Measurements from ENCODE around the gene SP2. TPM values are rescaled to one million over a fixed set of nuclear protein-coding genes. Genes with fewer than 3 reads are reported as not detected.

SP2 gene
- total and polyA plus RNA-seq, 2 of the 13 experiments (the other 11 are each of a cell fraction or from before 2014, with no cell fraction given), result 1.4 to 4.8 TPM

GRCh38 chr17:47952171-47953021 is 56.4 kb downstream of the SP2 start (continued):
- peak; percentile 82 for TF ChIP-seq POGZ (CRISPR knock-in tag; IDR thresholded peaks at IDR 0.05)
- TF ChIP-seq YY1 (IDR thresholded peaks at IDR 0.05; ENCODE audit: insufficient read depth, insufficient replicate concordance, low read depth, low read length), result no peak
- TF ChIP-seq, protein P1, sequence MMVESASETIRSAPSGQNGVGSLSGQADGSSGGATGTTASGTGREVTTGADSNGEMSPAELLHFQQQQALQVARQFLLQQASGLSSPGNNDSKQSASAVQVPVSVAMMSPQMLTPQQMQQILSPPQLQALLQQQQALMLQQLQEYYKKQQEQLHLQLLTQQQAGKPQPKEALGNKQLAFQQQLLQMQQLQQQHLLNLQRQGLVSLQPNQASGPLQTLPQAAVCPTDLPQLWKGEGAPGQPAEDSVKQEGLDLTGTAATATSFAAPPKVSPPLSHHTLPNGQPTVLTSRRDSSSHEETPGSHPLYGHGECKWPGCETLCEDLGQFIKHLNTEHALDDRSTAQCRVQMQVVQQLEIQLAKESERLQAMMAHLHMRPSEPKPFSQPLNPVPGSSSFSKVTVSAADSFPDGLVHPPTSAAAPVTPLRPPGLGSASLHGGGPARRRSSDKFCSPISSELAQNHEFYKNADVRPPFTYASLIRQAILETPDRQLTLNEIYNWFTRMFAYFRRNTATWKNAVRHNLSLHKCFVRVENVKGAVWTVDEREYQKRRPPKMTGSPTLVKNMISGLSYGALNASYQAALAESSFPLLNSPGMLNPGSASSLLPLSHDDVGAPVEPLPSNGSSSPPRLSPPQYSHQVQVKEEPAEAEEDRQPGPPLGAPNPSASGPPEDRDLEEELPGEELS (CRISPR knock-in tag; IDR thresholded peaks at IDR 0.05), result peak; percentile 82
- peak; percentile 80 for TF ChIP-seq ZBTB7B (CRISPR knock-in tag; IDR thresholded peaks at IDR 0.05)
- TF ChIP-seq ZSCAN25 (CRISPR knock-in tag; IDR thresholded peaks at IDR 0.05), result peak; percentile 38; the same call in 1 of the 2 replicates
- TF ChIP-seq LRRFIP1 (CRISPR knock-in tag; conservative IDR thresholded peaks at IDR 0.05), result no peak
- TF ChIP-seq ESRRA (CRISPR knock-in tag; IDR thresholded peaks at IDR 0.05; ENCODE audit: low read depth), result peak; percentile 87
- no peak for TF ChIP-seq CSRNP2 (CRISPR knock-in tag; conservative IDR thresholded peaks at IDR 0.05; ENCODE audit: low read depth)
- peak; percentile 34; the same call in 1 of the 2 replicates for TF ChIP-seq ZNF775 (CRISPR knock-in tag; IDR thresholded peaks at IDR 0.05; ENCODE audit: borderline replicate concordance)
- no peak for TF ChIP-seq ISX (CRISPR knock-in tag; conservative IDR thresholded peaks at IDR 0.05)
- TF ChIP-seq, protein P2, sequence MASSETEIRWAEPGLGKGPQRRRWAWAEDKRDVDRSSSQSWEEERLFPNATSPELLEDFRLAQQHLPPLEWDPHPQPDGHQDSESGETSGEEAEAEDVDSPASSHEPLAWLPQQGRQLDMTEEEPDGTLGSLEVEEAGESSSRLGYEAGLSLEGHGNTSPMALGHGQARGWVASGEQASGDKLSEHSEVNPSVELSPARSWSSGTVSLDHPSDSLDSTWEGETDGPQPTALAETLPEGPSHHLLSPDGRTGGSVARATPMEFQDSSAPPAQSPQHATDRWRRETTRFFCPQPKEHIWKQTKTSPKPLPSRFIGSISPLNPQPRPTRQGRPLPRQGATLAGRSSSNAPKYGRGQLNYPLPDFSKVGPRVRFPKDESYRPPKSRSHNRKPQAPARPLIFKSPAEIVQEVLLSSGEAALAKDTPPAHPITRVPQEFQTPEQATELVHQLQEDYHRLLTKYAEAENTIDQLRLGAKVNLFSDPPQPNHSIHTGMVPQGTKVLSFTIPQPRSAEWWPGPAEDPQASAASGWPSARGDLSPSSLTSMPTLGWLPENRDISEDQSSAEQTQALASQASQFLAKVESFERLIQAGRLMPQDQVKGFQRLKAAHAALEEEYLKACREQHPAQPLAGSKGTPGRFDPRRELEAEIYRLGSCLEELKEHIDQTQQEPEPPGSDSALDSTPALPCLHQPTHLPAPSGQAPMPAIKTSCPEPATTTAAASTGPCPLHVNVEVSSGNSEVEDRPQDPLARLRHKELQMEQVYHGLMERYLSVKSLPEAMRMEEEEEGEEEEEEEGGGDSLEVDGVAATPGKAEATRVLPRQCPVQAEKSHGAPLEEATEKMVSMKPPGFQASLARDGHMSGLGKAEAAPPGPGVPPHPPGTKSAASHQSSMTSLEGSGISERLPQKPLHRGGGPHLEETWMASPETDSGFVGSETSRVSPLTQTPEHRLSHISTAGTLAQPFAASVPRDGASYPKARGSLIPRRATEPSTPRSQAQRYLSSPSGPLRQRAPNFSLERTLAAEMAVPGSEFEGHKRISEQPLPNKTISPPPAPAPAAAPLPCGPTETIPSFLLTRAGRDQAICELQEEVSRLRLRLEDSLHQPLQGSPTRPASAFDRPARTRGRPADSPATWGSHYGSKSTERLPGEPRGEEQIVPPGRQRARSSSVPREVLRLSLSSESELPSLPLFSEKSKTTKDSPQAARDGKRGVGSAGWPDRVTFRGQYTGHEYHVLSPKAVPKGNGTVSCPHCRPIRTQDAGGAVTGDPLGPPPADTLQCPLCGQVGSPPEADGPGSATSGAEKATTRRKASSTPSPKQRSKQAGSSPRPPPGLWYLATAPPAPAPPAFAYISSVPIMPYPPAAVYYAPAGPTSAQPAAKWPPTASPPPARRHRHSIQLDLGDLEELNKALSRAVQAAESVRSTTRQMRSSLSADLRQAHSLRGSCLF (CRISPR knock-in tag; IDR thresholded peaks at IDR 0.05; ENCODE audit: borderline replicate concordance), result no peak
- TF ChIP-seq NKX3-1 (CRISPR knock-in tag; IDR thresholded peaks at IDR 0.05), result no peak
- TF ChIP-seq EP300 (IDR thresholded peaks at IDR 0.05; ENCODE audit: low read depth in 2 of 2, low read length in 2 of 2), result peak in 1 of 2 experiments; percentile 66; a peak in 2 of 4 replicates
- 0 out of 2 replicates have a peak, but pooled peaks have one; percentile 30 for TF ChIP-seq EP300 (CRISPR knock-in tag; IDR thresholded peaks at IDR 0.05; ENCODE audit: borderline replicate concordance)
- no peak for TF ChIP-seq TEAD2 (CRISPR knock-in tag; IDR thresholded peaks at IDR 0.05)
- TF ChIP-seq RXRA (CRISPR knock-in tag; IDR thresholded peaks at IDR 0.05), result peak; percentile 88; the same call in 1 of the 2 replicates
- TF ChIP-seq ZNF337 (CRISPR knock-in tag; IDR thresholded peaks at IDR 0.05; ENCODE audit: borderline replicate concordance, low read depth), result peak; percentile 24; the same call in 1 of the 2 replicates

Measured in HepG2 (cell line).